ENCODE data around the gene TMEM120B. TPM values are rescaled to one million over a fixed set of nuclear protein-coding genes. Genes with fewer than 3 reads are reported as not detected.

The TMEM120B gene
- total RNA-seq = 6.1 and 7.6 TPM in 2 replicates

DNA sequence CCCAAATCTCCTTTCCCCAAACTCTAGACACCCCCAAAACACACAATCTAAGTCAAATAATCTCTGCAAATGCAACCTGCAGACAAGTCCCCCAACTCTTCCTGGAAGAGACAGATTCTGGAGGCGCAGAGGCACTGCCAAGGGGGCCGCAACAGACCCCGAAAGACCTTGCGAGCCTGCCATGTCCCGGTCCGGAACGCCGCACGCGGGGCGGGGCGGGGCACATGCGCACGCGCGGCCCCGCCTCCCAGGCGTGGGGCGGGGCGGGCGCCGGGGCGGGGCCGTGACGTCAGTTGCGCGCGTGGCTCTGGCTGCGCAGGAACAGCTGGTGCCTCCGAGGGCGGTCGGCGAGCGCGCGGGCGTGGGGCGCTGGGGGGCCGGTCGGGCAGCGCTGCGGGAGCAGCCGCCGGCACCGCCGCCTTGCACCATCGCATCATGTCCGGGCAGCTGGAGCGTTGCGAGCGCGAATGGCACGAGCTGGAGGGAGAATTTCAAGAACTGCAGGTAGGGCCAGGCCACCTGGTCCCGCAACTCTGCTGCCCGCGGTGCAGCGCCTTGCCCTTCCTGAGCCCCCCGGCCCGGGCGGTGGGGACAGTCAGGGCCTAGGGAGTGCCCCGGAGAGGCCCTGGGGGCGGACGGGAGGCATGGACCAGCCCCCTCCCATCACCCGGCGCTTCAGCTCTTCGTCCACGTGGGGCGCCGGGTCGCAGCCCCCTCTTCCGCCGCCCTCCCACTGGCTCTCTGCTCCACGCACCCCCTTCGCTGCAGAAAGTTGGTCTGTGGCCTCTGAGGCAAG lies at the start of gene TMEM120B:
TSS of gene TMEM120B (plus strand) at position 292 of the 796 bp plus-strand sequence. CDS start at position 436, 144 bp downstream.

DNA sequence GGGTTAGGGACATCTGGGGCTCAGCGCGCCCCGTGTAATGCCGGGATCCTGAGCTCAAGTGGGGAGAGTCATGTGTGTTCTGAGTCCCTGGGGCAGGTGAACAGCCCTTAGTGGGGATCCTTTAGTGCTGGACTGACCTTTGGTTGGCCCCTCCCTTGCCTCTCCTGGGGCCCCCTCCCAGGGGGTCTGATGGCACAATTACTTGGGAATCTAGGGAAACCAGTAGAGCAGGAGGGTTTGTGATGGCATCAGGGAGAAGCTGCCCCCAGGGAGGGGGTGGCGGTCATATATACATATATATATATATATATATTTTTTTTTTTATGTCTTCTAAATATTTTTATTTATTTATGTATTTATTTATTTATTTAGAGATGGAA lies 43.0 kb upstream of the TMEM120B start, which contains the start of gene MORN3:
TSS of gene MORN3 (minus strand) at position 134 of the 380 bp plus-strand sequence. CDS start 171 bp downstream, outside the sequence.

DNA sequence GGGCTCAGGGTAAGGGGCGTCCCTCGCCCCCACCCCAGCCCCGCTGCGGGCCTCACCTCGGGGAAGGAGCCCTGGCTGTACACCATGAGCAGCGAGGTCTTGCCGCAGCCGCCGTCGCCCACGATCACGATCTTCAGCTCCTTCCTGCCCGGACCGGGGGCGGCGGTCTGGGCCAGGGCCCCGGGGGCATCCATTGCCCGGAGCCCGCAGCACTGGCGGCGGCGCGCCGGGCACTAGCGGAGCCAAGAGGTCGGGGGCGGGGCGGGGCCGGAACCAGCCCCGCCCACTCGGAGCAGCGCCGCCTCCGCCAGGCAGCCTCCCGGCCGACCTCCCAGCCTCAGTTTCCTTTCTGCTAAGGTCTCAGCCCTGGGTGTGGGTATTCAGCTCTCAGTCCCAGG lies 80.9 kb downstream of the TMEM120B start, which contains the start of gene RHOF:
TSS of gene RHOF (minus strand) at position 249 of the 398 bp plus-strand sequence. CDS start at position 194, 55 bp downstream.

DNA sequence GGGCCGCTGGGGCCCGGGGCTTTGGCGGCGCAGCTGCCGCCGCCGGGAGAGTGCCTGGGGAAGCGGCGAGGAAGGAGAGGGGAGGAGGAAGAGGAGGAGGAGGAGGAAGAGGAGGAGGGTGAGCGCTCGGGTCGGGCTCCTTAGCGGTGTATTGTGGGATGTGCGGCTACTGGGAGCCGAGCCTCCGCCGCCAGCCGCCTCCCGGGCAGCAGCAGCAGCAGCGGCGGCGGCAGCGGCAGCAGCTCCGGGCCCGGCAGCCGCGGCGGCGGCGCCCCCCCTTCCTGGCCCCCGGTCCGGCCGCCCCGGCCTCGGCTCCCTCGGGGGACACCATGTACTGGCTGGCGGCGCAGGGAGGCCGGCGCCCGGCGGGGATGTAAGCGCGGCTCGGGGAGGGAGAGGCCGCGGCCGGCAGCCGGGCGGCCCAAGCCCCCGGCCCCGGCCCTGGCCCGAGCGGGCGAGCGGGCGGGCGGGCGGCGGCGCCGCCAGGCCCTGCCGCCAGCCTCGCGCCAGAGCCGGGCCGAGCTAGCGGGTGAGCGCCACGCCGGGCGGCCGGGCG lies 91.4 kb downstream of the TMEM120B start, which contains the start of gene SETD1B:
TSS of gene SETD1B (plus strand) at position 149 of the 556 bp plus-strand sequence. CDS start 729 bp downstream, outside the sequence.

Other genes with a start within 250 kb of the TMEM120B start
- gene KDM2B, start 131.7 kb upstream of the TMEM120B start, total RNA-seq = 17.7 and 18.4 TPM in 2 replicates
- 5.0 and 5.4 TPM in 2 replicates for gene ORAI1, start 86.2 kb upstream of the TMEM120B start, total RNA-seq
- gene MORN3, start 43.1 kb upstream of the TMEM120B start, total RNA-seq = 0.60 and 0.63 TPM in 2 replicates
- 2.7 and 4.6 TPM in 2 replicates for gene RHOF, start 80.9 kb downstream of the TMEM120B start, total RNA-seq
- 2.0 and 4.3 TPM in 2 replicates for gene SETD1B, start 91.3 kb downstream of the TMEM120B start, total RNA-seq
- 0.60 and 1.7 TPM in 2 replicates for gene HPD, start 146.1 kb downstream of the TMEM120B start, total RNA-seq
- 85.6 and 145 TPM in 2 replicates for gene PSMD9, start 176.0 kb downstream of the TMEM120B start, total RNA-seq
- 1.4 and 3.3 TPM in 2 replicates for gene CFAP251, start 205.8 kb downstream of the TMEM120B start, total RNA-seq